Posterior cingulate gyrus (tissue), 11 donors: Measurements from ENCODE around the gene UQCRQ.

Source experiments
- DNase-seq, 10 donors: peaks; one replicate each; pipeline versions ENCODE4 v3.0.0 to v3.0.0-alpha.2; 2020 to 2021; ENCODE audit warnings: mixed read lengths in 3 of 10
- intact Hi-C: fragments of 100-400 bp; cut with DNase I; formaldehyde crosslinking; loops from one replicate; pipeline ENCODE4 v1.15.1; 2023

The UQCRQ gene

DNA sequence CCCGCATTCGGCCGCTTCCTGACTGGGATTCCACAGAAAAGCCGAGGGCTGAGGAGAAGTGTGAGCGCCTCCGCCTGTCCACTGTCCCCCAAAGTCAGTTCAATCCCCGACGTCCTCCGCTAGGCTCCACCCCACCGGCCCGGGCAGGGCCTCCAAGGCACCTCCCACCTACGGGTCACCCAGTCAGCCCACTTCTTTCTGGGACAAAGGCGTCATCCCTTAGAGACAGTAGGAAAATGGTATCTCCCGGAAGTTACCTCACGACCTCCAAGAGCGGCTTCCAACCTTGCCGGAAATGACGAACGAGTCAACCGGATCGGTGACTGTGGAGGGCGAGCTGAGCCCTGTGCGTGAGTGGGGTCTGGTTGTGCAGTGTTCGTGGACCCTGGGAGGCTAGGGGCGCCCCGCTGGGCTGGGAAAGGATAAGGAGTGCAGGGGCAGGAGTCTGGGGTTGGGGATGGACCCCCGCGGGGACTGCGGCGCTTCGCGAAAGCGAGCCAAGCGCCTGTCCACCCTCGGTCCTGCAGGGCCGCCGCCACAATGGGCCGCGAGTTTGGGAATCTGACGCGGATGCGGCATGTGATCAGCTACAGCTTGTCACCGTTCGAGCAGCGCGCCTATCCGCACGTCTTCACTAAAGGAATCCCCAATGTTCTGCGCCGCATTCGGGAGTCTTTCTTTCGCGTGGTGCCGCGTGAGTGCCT lies at the start of gene UQCRQ, which contains the start of gene GDF9:
UQCRQ (plus strand) TSS at position 301 of the 704 bp plus-strand sequence; CDS start at position 541, 240 bp downstream.
GDF9 (minus strand) TSS at position 128 of the 704 bp plus-strand sequence. CDS start 1,936 bp downstream, outside the sequence.
- intact Hi-C loops = loop anchor here (5.0 to 10.0 kb wide), 4 partner anchors 34 to 212 kb away; partner anchors contain the start of genes IL13, KIF3A and SHROOM1
- peak; percentile 95 to 100 (median 97) for DNase-seq

DNA sequence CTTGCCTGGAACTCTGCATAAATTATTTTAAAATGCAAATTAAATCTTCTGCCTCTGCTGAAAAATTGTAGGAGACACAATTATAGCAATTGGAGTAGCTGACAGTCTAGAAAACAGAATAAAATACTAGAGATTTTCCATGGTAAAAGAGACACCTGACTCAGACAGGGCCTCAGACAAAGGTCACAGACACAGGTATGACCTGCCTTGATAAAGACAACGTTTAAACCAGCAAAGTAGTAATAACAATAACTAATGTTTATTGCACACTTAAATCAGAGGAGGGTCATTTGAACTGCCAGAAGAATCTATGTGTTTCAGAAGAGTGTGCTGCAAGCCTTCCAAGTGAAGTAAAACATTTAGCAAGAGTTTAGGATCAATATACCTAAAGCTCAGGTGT lies 49.4 kb upstream of the UQCRQ start:
- DNase-seq = no peak
- intact Hi-C loops = no loop called here

DNA sequence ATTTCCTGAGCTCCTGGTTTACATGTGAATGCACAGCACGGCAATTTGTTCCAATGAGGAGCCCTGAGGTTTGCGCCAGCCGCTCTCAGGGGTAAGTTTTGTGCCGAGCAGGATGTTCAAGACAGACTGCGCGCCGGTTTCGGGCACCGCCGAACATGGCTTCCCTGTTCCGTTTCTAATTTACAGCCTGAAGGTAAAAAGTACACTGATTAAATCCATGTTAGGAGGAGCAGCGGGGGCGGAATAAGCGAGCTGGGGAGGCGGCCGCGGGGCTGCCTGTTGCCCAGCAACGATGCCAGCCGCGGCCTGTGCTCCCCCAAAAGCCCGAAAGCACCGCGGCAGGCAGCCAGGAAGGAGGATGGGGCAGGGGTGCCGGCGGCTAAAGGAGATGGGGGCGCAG lies 47.0 kb upstream of the UQCRQ start:
- DNase-seq = peak in 4 of 10 donors; percentile 54 to 93 (median 90)
- intact Hi-C loops = no loop called here

DNA sequence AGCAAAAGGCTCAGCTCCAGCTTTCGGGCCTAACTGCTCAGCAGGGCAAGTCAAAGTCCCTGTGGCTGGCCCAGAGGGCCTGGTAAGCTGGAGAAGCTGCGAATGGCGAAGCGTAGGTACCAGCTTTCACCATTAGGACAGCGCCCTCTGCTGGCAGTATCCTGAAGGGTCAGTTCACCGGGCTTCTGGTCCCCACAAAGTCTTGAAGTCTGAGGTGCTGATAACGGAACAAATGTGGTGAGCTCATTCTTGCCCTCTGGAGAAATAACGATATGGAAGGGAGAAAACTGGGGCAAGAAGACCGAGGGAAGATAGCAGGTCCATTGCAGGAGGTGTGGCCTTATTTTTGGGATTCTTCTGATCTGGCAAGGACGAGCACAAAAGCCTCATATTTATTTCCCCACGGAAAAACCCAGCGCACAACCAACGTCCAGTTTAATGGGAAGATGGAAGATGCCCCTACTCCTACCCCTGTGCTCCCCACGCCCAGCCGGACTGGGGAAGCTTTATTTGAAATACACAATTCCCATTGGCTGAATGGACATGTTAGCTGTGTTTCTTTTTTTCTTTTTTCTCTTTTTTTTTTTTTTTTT lies 46.2 kb upstream of the UQCRQ start:
- DNase-seq = peak; percentile 90 to 99 (median 98)
- intact Hi-C loops = loop anchor here (2.0 kb wide), 1 partner anchor 67 kb away; no protein-coding TSS in a partner anchor

DNA sequence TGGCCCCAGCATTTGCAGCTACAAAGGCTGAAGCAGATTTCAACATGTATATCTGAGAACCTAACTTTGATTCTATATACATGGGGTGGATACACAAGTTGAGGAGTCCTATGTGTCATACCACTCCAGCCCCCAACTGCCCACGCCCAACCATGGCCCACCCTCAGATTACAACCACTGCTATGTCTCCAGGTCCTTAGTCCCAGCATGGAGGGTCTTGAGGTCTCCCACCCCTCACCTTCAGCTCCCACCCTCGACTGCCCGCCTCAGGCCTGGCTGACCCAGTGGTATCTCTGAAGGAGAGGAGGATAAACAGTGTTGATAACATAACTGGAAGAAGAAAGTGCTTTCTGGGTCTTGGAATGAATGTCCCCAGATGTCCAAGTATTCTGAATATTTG lies 45.1 kb upstream of the UQCRQ start:
- DNase-seq = peak in 2 of 10 donors; percentile 48 to 81
- intact Hi-C loops = loop anchor here (2.0 kb wide), 1 partner anchor 69 kb away; no protein-coding TSS in a partner anchor

DNA sequence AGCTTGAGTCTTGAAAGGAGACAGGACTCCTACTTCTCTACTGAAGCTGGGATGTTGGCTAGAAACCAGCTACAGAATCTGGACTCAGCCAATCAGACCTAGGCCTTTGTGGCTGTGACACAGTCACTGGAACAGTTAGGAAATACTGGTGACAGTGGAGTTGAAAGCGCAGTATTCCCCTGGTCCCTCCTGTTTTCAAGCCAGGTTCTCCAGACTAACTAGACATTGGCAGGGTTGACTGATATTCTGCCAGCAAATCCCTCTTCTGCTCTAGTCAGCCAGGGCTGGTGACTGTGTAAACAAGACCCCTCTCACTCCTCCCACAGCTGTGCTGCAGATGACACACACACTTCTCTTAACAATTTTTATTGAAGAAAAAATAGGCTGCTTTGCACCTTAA lies 44.7 kb upstream of the UQCRQ start:
- peak in 2 of 10 donors; percentile 25 to 50 for DNase-seq
- intact Hi-C loops = loop anchor here (2.0 kb wide), 1 partner anchor 69 kb away; no protein-coding TSS in a partner anchor

DNA sequence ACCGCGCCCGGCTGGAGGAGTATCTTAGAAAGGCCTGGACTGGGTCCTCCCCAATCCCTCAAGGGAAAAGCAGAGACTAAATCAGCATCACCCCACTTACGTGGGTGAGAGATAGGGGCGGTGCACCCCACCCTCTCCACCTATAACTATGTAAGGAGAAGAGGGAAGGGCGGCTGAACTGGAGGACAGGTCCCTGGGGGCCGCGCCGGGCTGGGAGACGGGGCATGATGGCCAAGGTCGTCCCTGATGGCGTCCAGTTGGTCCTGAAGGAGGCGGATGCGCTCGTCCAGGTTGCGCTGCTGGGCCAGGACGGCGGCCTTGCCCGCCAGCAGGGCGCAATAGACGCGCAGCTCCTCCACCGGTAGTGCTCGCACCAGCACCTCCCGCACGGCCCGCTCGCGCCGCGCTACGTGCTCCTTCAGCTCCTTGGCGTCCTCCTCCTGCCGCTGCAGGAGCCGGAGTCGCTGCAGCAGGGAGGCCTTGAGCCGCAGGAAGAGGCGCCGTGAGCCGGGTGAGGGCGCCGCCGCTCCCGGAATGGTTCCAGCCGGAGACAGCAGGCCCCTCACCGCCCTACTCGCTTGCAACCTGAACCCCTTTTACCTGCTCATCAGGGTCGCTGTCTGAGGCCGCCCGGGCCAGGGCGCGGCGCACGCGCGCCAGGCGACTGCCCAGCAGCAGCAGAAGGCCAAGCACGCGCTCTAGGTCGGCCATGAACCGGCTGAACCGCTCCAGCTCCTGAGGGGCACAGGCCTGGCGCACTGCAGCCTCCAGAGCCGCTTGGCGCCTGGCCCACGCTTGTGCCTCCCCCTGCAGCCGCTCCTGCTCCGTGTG lies 43.6 kb upstream of the UQCRQ start:
- intact Hi-C loops = no loop called here
- peak in 4 of 10 donors; percentile 65 to 94 (median 90) for DNase-seq

DNA sequence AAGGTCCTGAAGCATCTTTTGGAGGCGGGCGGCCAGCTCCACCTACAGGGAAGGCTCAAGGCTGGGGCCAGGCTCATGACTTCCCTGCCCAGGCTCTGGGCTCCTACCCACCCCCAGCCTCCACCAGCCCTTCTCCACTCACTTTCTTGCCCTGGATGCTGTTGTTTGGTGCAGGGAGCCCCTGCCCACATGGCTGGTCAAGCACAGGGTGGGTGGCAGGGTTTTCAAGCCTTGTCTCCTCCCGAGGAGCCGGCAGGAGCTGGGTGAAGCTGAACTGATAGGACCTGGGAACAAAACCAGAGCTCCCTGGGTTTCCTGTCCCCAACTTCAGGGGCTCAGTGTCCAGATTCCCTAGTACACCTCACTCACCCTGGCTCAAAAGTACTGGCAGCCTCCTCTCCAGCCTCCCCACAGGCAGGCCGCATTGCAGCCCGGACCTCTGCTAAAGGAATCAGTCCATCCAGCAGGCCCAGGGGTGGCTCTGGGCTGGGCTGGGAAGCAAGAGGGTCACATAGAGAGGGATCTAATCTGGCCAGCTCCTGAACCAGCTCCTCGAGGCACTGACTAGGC lies 42.9 kb upstream of the UQCRQ start:
- intact Hi-C loops = no loop called here

DNA sequence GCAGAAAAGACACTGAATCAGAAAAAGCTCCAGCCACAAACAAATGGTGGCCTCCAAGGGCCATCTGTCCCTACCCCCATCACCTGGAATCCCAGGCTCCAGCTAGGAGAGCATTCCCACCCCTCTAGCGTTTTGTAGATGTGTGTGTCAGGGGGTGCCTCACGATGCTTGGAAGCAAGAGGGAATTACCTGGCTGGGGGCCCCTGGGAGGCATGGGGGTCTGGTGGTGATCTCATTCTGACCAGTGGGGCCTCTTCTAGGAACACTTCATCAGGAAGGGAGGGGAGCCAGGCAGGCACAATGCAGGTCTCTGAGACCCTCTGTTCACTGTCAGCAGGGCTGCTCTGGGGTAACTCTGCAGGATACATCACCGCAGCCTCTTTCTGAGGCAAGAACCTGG lies 42.0 kb upstream of the UQCRQ start:
- DNase-seq = peak in 1 of 10 donors; percentile 56
- intact Hi-C loops = no loop called here

More for the DNA sequence above, 42.9 kb upstream of the UQCRQ start:
- DNase-seq = peak in 1 of 10 donors; percentile 80

DNA sequence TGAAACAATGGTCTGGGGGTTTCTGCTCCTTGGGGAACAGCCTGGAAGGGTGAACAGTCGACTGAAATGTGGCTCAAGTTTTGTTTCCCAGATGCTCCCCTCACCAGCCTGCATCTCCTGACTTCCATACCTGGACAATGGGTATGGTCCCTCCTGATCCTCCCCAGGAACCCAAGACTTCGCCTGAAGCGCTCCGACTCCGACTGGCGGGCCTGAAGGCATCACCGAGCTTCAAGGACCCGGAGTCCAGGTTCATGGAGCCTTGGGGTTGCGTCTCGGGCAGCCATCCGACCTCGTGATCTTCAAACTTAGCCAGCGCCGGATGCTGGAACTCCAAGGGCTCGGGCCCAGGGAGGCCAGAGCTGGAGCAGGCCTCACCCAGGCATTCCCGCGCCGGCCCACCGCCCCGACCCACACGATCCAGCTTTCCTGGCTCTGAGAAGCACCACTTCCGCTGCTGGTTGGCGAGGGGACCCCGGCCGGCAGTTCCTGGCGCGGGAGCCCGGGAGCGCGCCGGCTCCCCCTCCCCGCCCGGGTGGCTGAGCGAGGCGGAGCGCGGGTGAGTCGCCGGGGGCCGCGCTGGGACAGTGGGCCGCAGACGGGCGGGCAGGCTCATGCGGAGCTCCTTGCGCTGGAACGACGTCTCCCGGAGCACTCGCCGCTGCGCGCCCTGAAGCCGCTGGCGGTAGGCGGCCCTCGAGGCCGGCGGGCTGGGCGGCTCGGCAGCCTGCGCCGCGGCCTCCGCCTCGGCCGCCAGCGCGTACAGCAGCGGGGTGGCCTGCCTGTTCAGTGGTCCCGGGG lies 41.2 kb upstream of the UQCRQ start:
- DNase-seq = peak in 2 of 10 donors; percentile 73 to 82

DNA sequence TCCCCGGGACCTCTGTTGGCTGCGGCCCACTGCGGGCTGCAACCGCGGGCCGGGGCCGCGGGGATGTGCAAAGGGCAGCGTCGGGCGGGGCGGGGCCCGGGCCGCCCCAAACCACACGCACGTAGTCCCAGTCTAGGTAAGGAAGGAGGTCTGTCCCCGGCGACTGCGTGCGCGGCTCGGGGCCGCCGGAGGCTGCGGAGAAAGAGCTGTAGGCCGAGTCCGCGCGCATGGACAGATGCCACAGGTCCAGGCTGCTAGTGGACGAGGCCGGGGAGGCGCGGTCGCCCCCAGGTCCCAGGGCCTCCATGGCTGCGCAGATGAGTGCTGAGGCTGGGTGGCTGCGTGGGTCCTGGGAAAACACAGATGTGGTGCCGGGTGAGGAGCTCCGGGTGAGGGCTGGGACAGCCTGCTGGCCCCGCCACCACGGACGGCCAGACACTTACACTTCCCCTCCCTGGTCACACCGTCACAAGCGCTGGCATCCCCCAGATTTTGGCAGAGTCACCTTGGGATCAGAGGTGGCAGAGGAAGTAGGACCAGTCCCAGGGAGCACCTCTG lies 40.5 kb upstream of the UQCRQ start:
- intact Hi-C loops = no loop called here
- peak in 2 of 10 donors; percentile 71 to 84 for DNase-seq

More for the DNA sequence above, 41.2 kb upstream of the UQCRQ start:
- intact Hi-C loops = no loop called here

DNA sequence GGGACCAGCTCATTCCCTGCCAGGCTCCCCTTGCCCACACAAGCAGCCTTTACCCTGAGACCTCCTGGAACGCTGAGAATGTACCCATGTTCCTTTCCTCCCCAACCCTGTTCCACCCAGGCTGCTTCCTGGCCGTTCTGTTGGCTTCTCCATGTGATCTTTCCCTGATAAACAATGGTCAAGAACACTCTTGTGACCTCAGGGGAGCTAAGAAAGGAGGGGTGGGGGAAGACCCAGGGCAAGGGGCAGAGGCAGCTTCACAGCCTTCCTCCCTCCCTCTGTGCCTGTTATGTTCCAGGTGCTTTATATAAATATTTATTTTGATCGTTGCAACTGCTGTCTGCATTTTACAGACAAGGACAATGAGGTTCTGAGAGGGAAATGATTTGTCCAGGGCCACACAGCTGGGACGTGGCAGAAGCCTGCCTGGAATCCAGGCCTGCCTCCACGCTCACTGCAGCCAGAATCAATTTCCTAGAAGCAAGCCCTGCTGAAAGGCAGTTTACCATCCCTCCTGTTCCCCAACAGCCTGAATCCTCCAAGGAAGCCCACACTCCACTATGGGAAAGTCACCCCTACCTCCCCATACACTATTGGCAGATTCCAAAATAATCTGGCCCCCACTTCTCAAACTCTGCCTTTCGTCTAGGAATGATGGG lies 39.9 kb upstream of the UQCRQ start:
- intact Hi-C loops = no loop called here
- DNase-seq = no peak

DNA sequence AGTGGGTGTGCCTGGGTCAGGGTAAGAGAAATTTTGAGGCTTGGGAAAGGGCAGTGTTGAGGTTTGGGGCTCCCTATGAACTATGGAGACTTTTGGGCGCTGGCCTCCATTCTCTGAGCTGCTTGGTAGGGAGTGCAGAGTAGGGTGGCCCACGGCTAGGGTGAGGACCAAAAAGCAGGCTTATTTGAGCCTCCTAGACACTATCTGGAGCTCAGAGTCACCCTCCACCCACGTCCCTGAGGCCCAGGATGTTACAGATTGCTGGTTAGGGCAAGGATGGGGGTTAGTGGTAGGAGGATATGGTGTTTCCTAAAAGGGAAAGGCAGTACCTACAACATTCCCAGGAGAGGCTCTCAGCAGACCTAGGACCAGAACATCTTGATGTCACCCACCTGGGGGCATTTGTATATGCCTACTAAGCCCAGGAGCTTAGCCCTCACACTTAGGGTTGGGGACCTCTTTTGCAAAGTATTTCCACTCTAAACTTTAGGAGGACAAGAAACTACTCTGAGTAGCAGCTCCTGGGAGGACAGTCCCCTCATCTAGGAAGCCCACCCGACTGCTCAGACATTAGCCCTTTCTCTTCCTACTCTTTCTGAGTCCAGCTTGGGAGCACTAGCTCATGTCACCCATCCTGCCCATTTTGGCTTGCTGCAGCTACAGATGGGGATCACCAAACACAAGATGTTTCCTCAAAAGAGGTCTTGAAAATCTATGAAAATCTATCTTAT lies 38.3 kb upstream of the UQCRQ start:
- intact Hi-C loops = no loop called here
- DNase-seq = no peak

DNA sequence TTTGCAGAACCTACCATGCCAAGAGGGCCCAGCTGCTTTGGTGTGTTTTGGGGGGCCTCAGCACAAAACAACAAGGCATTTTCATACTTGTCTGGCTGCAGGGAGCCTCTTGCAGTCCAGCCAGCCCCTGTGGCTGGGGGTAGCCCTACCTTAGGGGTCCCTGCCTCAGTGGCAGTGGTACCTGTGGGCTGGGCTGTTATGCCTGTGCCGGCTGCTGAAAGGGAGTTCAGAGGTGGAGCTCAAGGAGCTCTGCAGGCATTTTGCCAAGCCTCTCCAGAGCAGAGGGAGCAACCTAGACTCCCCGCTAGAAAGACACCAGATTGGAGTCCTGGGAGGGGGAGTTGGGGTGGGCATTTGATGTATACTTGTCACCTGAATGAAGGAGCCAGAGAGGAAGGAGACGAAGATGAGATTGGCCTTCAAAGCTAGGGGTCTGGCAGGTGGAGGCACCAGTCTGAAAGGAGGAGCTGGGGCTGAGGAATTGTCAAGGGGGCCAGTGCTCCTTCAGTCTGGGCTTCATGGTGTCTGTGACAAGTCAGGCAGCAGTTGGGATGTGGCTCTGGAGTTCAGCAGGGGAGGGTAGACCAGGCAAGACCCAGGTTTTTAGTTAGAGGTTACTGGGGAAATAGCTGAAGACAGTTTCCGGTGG lies 37.5 kb upstream of the UQCRQ start:
- DNase-seq = peak in 1 of 10 donors; percentile 44

DNA sequence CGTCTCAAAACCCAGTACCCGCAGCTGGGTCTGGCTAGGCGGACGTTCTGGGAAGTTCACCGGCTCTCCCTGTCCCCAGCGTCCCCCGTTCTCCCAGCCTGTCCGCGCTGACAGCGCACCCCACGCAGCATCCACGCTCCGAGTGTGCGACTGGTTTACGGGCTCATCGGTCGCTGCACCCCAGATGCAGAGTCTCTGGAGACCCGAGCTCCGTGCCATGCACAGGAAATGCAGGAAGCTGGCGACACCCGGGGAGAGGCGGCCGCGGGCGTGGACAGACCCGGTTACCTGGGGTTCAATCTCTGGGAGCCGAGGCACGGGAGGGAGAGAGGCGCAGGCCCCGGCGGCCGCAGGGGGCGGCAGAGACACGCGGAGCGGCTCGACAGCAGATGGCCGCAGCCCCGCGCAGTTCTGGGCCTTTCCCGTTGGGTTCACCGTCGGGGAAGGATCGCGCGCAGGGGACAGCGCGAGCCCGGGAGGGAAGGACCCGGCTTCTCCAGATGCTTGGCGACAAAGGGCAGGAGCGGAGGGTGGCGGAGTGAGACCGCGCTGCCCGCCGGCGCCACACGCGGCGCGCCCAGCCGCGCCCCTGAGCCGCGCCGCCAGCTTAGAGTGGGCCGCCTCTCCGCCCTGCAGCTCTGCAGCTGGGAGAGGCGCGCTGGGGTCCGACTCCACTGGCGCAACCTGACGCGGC lies 36.6 kb upstream of the UQCRQ start:
- intact Hi-C loops = loop anchor here (5.0 to 10.0 kb wide), 3 partner anchors 37 to 135 kb away; partner anchors contain the start of genes AFF4, GDF9 and UQCRQ
- peak; percentile 62 to 97 (median 72) for DNase-seq

More for the DNA sequence above, 37.5 kb upstream of the UQCRQ start:
- intact Hi-C loops = no loop called here

DNA sequence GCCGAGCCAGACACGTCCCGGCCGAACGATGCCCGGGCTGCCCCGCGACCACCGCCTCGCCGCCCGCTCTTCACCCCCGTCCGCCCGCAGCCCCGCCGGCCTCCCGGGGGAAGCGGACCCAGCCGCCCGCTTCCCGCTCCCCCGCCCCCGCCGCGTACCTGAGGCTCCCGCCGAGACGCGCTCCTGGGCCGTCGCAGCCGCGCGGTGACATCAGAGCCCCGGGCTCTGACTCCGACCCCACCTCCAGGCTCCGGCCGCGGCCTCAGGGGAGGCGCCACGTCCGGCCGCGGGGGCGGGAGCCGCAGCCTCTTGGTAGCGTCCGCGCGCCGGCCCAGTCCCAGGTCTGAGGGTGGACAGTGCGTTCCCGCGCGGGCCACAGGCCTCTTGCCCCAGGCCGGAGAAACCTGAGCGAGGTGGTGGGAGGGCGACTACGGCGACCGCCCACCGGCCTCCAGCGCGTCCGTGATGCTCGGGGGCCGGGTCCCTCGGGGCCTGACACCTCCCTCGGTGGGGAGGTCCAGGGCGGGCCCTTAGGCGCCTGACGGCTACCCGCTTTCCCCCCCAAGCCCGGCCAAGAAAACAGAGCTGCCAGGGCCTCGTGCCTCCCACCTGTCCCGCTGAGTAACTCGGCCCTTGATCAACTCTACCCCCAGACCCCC lies 35.9 kb upstream of the UQCRQ start, which contains the start of gene SHROOM1:
SHROOM1 (minus strand) TSS at position 212 of the 659 bp plus-strand sequence. CDS start 4,507 bp downstream, outside the sequence.
- intact Hi-C loops = loop anchor here (5.0 to 10.0 kb wide), 3 partner anchors 37 to 134 kb away; partner anchors contain the start of genes AFF4, GDF9 and UQCRQ
- DNase-seq = peak in 4 of 10 donors; percentile 70 to 87 (median 78)
